LHCN-M2 (cell line): ENCODE measurements around the gene BYSL. TPM values are rescaled to one million over a fixed set of nuclear protein-coding genes. Genes with fewer than 3 reads are reported as not detected.

ENCODE experiments used
- DNase-seq: peaks from one replicate; pipeline ENCODE4 v3.0.0-alpha.2; 2012; ENCODE audit warnings: low read depth
- total RNA-seq: library from RNA; depleted of rRNA; stranded (reverse); fragments of >200 nt; gene quantifications from 2 replicates; pipeline ENCODE4 v1.2.3, GENCODE V29; 2014

The BYSL gene
- total RNA-seq, 1 experiment from 2014 or later, result 23.7 TPM

GRCh38 chr6:41914869-41915530 lies 6.3 kb upstream of the BYSL start:
- no peak for DNase-seq

GRCh38 chr6:41917528-41917927 lies 3.8 kb upstream of the BYSL start:
- peak; percentile 96 for DNase-seq

DNA sequence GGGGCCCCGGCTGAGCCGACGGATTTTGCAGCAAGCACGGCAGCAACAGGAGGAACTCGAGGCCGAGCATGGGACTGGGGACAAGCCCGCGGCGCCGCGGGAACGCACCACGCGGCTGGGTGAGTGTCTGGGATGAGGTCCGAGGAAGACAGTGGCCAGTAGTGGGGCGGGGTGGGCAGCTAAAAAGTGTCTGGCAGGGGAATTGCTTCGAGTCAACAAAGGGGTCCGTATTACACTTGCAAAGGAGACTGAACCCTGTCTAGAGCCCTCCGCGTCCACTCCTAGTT lies 356 bp downstream of the BYSL start:
- DNase-seq, result no peak

DNA sequence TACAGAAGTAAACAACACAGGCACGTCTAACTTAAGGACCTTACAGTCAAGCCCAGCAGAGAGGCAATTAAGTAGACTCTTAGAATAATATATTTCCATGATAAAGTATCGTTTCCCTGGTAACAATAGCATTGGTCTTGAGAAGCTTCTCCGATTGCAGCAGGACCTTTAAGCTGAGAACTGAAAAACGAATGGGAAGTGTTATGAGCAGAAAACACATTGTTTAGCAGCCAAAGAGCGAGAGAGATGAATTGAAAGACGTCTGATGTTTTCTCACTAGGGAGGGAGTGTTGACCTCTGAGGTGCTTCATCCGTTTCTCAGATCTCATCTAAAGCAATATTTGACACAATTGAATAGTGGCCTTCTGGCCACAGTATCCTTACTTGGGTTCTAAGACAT lies 855 bp downstream of the BYSL start:
- no peak for DNase-seq

GRCh38 chr6:41927253-41927652 lies 6.0 kb downstream of the BYSL start:
- DNase-seq, result no peak

GRCh38 chr6:41929924-41930323 lies 8.6 kb downstream of the BYSL start:
- no peak for DNase-seq

DNA sequence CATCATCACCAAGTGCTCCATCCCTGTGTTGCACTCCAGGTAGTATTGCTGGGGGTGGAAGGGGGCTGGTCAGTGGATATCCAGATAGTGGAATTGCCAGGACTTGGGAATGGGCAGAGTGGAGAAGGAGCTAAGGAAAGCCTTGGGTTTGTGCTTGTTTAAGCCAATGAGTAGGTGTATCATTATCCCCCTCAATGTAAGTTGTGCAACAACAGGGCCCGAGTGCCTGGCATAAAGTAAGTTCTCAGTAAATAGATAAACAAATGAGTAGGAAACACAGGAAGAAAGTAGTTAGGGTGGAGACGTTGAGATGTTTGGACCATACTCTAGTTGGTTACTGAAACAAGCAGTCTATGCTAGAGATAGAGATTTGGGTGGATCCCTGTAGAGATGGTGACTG lies 10.5 kb downstream of the BYSL start:
- DNase-seq, result no peak

GRCh38 chr6:41932378-41932777 lies 11.1 kb downstream of the BYSL start:
- no peak for DNase-seq

- peak; percentile 29 for DNase-seq
Measured at GRCh38 chr6:41934278-41935192, 13.2 kb downstream of the BYSL start.

DNA sequence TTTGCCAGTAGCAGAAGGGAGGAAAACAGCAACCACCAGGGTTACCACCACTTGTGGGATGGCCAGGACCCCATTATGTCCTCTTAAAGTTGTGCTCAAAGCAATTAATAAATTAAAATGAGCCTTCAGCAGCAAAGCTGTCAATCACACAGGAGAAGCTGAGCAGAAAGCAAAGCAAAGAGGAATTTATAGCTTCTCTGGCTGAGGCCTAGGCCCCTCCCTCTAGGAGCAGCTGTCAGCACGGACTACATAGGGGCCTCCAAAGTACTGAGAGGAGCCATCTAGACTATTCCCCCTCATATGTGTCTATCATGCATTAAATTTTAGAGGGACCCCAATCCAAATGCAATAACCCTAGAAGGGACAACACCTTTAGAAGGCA lies 13.9 kb downstream of the BYSL start:
- DNase-seq, result peak; percentile 25

GRCh38 chr6:41935685-41936072 lies 14.4 kb downstream of the BYSL start:
- no peak for DNase-seq

- DNase-seq, result peak; percentile 90
Measured at GRCh38 chr6:41936073-41936837, 15.0 kb downstream of the BYSL start.

GRCh38 chr6:41937472-41937860 lies 16.2 kb downstream of the BYSL start:
- DNase-seq, result no peak

- peak; percentile 63 for DNase-seq
Measured at GRCh38 chr6:41937861-41938574, 16.7 kb downstream of the BYSL start.

- DNase-seq, result no peak
Measured at GRCh38 chr6:41938590-41939175, 17.4 kb downstream of the BYSL start.

- DNase-seq, result peak; percentile 90
Measured at GRCh38 chr6:41939176-41939847, 18.0 kb downstream of the BYSL start.

- DNase-seq, result peak; percentile 21
Measured at GRCh38 chr6:41939848-41940758, 18.8 kb downstream of the BYSL start.

GRCh38 chr6:41940759-41941279 lies 19.5 kb downstream of the BYSL start:
- DNase-seq, result peak; percentile 36

GRCh38 chr6:41941280-41942066 lies 20.2 kb downstream of the BYSL start, which contains the start of gene CCND3:
TSS of gene CCND3 (minus strand) at chr6:41941808. CDS start at chr6:41941649, 159 bp downstream.
- peak; percentile 91 for DNase-seq
